Anterior cingulate cortex (tissue), 58 donors: ENCODE measurements around the gene ATG4D.
"Not testable (repeated sequence)": the region's sequence is repeated elsewhere in the genome, so short reads cannot be mapped to it uniquely, and the experiment has no call there.

Source experiments
- DNase-seq, 58 donors: peaks; one replicate each; lab custom pipeline; 2025; lab: John Stamatoyannopoulos, UW

Gene ATG4D

GRCh38 chr19:10550336-10550735 lies 6.6 kb downstream of the ATG4D start:
- no peak for DNase-seq

- not testable (repeated sequence) for DNase-seq
Measured at GRCh38 chr19:10551006-10551405, 7.3 kb downstream of the ATG4D start.

GRCh38 chr19:10551698-10552301 lies 8.1 kb downstream of the ATG4D start:
- DNase-seq = peak in 4 of 58 donors; percentile 4 to 12 (median 6)

GRCh38 chr19:10552510-10553053 lies 8.9 kb downstream of the ATG4D start:
- DNase-seq = peak in 14 of 58 donors; percentile 3 to 29 (median 10)

GRCh38 chr19:10553087-10553667 lies 9.5 kb downstream of the ATG4D start:
- no peak for DNase-seq

GRCh38 chr19:10553943-10554381 lies 10.3 kb downstream of the ATG4D start:
- no peak for DNase-seq

GRCh38 chr19:10554760-10555609 lies 11.3 kb downstream of the ATG4D start:
- no peak for DNase-seq

GRCh38 chr19:10555610-10555973 lies 11.9 kb downstream of the ATG4D start:
- no peak for DNase-seq

GRCh38 chr19:10557603-10558197 lies 14.0 kb downstream of the ATG4D start:
- no peak for DNase-seq

GRCh38 chr19:10560154-10560553 lies 16.4 kb downstream of the ATG4D start:
- DNase-seq = no peak

GRCh38 chr19:10562609-10563008 lies 18.9 kb downstream of the ATG4D start:
- no peak for DNase-seq

GRCh38 chr19:10565028-10565566 lies 21.4 kb downstream of the ATG4D start:
- DNase-seq = peak in 7 of 58 donors; percentile 21 to 49 (median 32)

- peak; percentile 70 to 98 (median 94) for DNase-seq
Measured at GRCh38 chr19:10565567-10566407, 22.1 kb downstream of the ATG4D start, which contains the start of gene KRI1. KRI1 (minus strand) TSS chr19:10566010; CDS start chr19:10565999, 11 bp downstream.

- DNase-seq = no peak
Measured at GRCh38 chr19:10566408-10566657, 22.6 kb downstream of the ATG4D start.

- peak in 4 of 58 donors; percentile 4 to 26 (median 12) for DNase-seq
Measured at GRCh38 chr19:10566658-10567410, 23.1 kb downstream of the ATG4D start.

- no peak for DNase-seq
Measured at GRCh38 chr19:10567656-10568055, 24.0 kb downstream of the ATG4D start.

- peak in 17 of 58 donors; percentile 9 to 69 (median 46) for DNase-seq
Measured at GRCh38 chr19:10568062-10568825, 24.5 kb downstream of the ATG4D start.
